Measurements from ENCODE around the gene CCDC85C.

CCDC85C gene

GRCh38 chr14:99551034-99551922 lies 52.7 kb downstream of the CCDC85C start:
- TF ChIP-seq, protein P1, sequence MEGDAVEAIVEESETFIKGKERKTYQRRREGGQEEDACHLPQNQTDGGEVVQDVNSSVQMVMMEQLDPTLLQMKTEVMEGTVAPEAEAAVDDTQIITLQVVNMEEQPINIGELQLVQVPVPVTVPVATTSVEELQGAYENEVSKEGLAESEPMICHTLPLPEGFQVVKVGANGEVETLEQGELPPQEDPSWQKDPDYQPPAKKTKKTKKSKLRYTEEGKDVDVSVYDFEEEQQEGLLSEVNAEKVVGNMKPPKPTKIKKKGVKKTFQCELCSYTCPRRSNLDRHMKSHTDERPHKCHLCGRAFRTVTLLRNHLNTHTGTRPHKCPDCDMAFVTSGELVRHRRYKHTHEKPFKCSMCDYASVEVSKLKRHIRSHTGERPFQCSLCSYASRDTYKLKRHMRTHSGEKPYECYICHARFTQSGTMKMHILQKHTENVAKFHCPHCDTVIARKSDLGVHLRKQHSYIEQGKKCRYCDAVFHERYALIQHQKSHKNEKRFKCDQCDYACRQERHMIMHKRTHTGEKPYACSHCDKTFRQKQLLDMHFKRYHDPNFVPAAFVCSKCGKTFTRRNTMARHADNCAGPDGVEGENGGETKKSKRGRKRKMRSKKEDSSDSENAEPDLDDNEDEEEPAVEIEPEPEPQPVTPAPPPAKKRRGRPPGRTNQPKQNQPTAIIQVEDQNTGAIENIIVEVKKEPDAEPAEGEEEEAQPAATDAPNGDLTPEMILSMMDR (IDR thresholded peaks at IDR 0.05; ENCODE audit: low read depth, low read length), result no peak
- no peak overlapping the region for H3K4me3 ChIP-seq (ENCODE audit: low read depth, low read length)

GRCh38 chr14:99550387-99550992 lies 53.5 kb downstream of the CCDC85C start:
- TF ChIP-seq, protein P1 (IDR thresholded peaks at IDR 0.05; ENCODE audit: low read depth, low read length), result no peak
- H3K4me3 ChIP-seq (ENCODE audit: low read depth, low read length), result no peak overlapping the region

- H3K4me3 ChIP-seq (ENCODE audit: low read depth, low read length), result no peak overlapping the region
- TF ChIP-seq, protein P1 (IDR thresholded peaks at IDR 0.05; ENCODE audit: low read depth, low read length), result no peak
These were observed 54.3 kb downstream of the CCDC85C start for GRCh38 chr14:99549684-99550083.

DNA sequence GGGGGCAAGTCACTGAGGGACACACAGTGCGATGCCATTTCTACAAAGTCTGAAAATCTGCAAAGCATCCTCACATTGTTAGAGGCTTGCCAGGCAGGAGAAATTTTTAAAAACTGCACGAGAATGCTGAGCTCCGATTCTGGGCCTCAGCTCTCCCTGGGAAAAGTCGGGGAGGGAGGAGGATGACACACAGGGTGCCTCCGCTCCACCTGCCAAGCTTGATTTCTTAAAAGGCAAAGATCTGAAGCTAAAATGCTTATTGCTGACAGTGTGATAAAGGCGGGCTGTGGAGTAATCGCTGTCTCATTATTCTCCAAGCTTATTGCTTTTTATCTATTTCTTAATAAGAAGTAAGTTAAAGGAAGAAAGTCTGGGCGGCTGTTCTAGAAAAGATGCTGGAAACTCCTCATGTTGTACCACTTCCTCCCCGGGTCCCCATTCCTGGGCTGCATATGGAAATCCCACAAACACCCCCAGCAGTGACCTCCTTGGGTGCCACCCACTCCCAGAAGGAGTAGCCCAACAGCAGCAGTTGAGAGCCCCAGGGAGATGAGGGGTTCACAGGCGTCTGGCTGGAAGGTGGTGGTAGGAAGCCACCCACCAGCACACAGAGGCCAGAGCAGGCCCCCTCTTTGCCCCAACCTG lies 55.0 kb downstream of the CCDC85C start:
- TF ChIP-seq, protein P1 (IDR thresholded peaks at IDR 0.05; ENCODE audit: low read depth, low read length), result no peak
- H3K4me3 ChIP-seq (ENCODE audit: low read depth, low read length), result no peak overlapping the region

DNA sequence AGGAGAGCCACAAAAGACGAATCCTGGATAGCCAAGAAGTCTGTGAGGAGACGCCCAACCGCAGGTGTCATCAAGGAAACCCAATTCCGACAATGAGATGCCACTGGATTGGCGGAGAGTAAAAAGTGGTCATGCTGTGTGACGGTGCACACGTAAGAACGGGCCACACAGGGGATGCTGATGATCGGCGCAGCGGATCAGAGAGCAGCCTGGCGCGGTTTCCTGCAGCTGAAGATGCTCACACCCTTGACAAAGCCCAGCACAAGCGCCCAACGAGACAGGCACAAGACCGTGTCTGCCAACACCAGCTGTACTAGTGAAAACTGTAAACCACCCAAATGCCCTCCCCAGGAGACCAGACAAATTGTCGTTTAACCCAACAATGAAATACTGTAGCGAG lies 55.8 kb downstream of the CCDC85C start:
- TF ChIP-seq, protein P1 (IDR thresholded peaks at IDR 0.05; ENCODE audit: low read depth, low read length), result no peak
- no peak overlapping the region for H3K4me3 ChIP-seq (ENCODE audit: low read depth, low read length)

- TF ChIP-seq, protein P1 (IDR thresholded peaks at IDR 0.05; ENCODE audit: low read depth, low read length), result no peak
- no peak overlapping the region for H3K4me3 ChIP-seq (ENCODE audit: low read depth, low read length)
These were observed 57.6 kb downstream of the CCDC85C start for GRCh38 chr14:99546234-99546879.
